ENCODE data around the gene GALP.
"Not testable (repeated sequence)": the region's sequence is repeated elsewhere in the genome, so short reads cannot be mapped to it uniquely, and the experiment has no call there.

The GALP gene

GRCh38 chr19:56147307-56147706 is 28.5 kb upstream of the GALP start:
- TF ChIP-seq CTCF (conservative IDR thresholded peaks at IDR 0.05; ENCODE audit: control insufficient read depth, insufficient read depth, low read depth, low read length) = no peak
- no peak for DNase-seq (ENCODE audit: low read depth)
- H3K4me3 ChIP-seq (ENCODE audit: control insufficient read depth, low read depth, low read length) = no peak overlapping the region

GRCh38 chr19:56148096-56148495 is 27.7 kb upstream of the GALP start:
- no peak for TF ChIP-seq CTCF (conservative IDR thresholded peaks at IDR 0.05; ENCODE audit: control insufficient read depth, insufficient read depth, low read depth, low read length)
- DNase-seq (ENCODE audit: low read depth) = no peak
- H3K4me3 ChIP-seq (ENCODE audit: control insufficient read depth, low read depth, low read length) = no peak overlapping the region

- DNase-seq (ENCODE audit: low read depth); H3K4me3 ChIP-seq (ENCODE audit: control insufficient read depth, low read depth, low read length): not testable (repeated sequence)
Observed at GRCh38 chr19:56148955-56149655, 26.7 kb upstream of the GALP start.

- DNase-seq (ENCODE audit: low read depth) = no peak
- H3K4me3 ChIP-seq (ENCODE audit: control insufficient read depth, low read depth, low read length) = no peak overlapping the region
- TF ChIP-seq CTCF (conservative IDR thresholded peaks at IDR 0.05; ENCODE audit: control insufficient read depth, insufficient read depth, low read depth, low read length) = no peak
Observed at GRCh38 chr19:56149656-56150038, 26.2 kb upstream of the GALP start.

- no peak overlapping the region for H3K4me3 ChIP-seq (ENCODE audit: control insufficient read depth, low read depth, low read length)
- no peak for DNase-seq (ENCODE audit: low read depth)
- no peak for TF ChIP-seq CTCF (conservative IDR thresholded peaks at IDR 0.05; ENCODE audit: control insufficient read depth, insufficient read depth, low read depth, low read length)
Observed at GRCh38 chr19:56150358-56150757, 25.4 kb upstream of the GALP start.

- TF ChIP-seq CTCF (conservative IDR thresholded peaks at IDR 0.05; ENCODE audit: control insufficient read depth, insufficient read depth, low read depth, low read length) = no peak
- no peak overlapping the region for H3K4me3 ChIP-seq (ENCODE audit: control insufficient read depth, low read depth, low read length)
- DNase-seq (ENCODE audit: low read depth) = no peak
Observed at GRCh38 chr19:56152644-56153043, 23.2 kb upstream of the GALP start.

GRCh38 chr19:56153507-56153906 is 22.3 kb upstream of the GALP start:
- no peak overlapping the region for H3K4me3 ChIP-seq (ENCODE audit: control insufficient read depth, low read depth, low read length)
- no peak for TF ChIP-seq CTCF (conservative IDR thresholded peaks at IDR 0.05; ENCODE audit: control insufficient read depth, insufficient read depth, low read depth, low read length)
- no peak for DNase-seq (ENCODE audit: low read depth)
